ENCODE measurements around the gene SENP3. TPM values are rescaled to one million over a fixed set of nuclear protein-coding genes. Genes with fewer than 3 reads are reported as not detected.
A peak's percentile ranks its signal among the peaks of the same experiment; 100 is the strongest.

SENP3 gene
- total RNA-seq, 1 experiment from 2014 or later, result 113 TPM

GRCh38 chr17:7560172-7561027 lies 1.3 kb upstream of the SENP3 start:
- Histone ChIP-seq H3K4me3 (ENCODE audit: low read depth, low read length, poor library complexity, severe bottlenecking) (peak overlapping the region; percentile 90), H3K36me3 (ENCODE audit: insufficient read depth, low read length, poor library complexity, severe bottlenecking) (peaks cover 22% of the 10 kb centered on the region), H3K27ac (ENCODE audit: low read depth, low read length, poor library complexity, severe bottlenecking) (peak overlapping the region; percentile 92), H3K27me3 (replicated peaks; ENCODE audit: insufficient read depth, low read depth, low read length, poor library complexity) (no peaks in the 10 kb centered on the region), H3K4me1 (ENCODE audit: insufficient read depth, low read length, poor library complexity, severe bottlenecking) (peaks cover 33% of the 10 kb centered on the region), H3K9me3 (ENCODE audit: low read depth, low read length, poor library complexity, severe bottlenecking) (no peaks in the 10 kb centered on the region)
- intact Hi-C loops (cut with micrococcal nuclease; ENCODE audit: unreplicated experiment), result loop anchor here (1.0 to 2.0 kb wide), 3 partner anchors 46 to 204 kb away; no protein-coding TSS in a partner anchor
- peak; percentile 83 for DNase-seq (ENCODE audit: low spot score)
- ChIA-PET CTCF (interaction anchor here (0.5 to 1.8 kb wide), 30 partner anchors 9 to 590 kb away, joined by 3 to 32 read pairs (median 4); partner anchors contain the start of genes DNAH2, FGF11, NEURL4 and SLC2A4), POLR2A (ENCODE audit: low non-redundant PET) (interaction anchor here (0.5 to 0.7 kb wide), 3 partner anchors 47 to 231 kb away, joined by 3 to 5 read pairs (median 3); no protein-coding TSS in a partner anchor)
- TF ChIP-seq EZH2 (IDR thresholded peaks at IDR 0.05; ENCODE audit: borderline replicate concordance, low read depth, low read length, poor library complexity, severe bottlenecking), result no peak
- peak; percentile 64 for TF ChIP-seq CTCF (conservative IDR thresholded peaks at IDR 0.05; ENCODE audit: low read depth, low read length)
- no TSS peak for BruUV-seq (replicated peaks)

GRCh38 chr17:7561028-7561575 lies 617 bp upstream of the SENP3 start:
- H3K36me3 ChIP-seq (ENCODE audit: insufficient read depth, low read length, poor library complexity, severe bottlenecking), result peaks cover 29% of the 10 kb centered on the region
- H3K4me1 ChIP-seq (ENCODE audit: insufficient read depth, low read length, poor library complexity, severe bottlenecking), result peaks cover 33% of the 10 kb centered on the region
- TF ChIP-seq EZH2 (IDR thresholded peaks at IDR 0.05; ENCODE audit: borderline replicate concordance, low read depth, low read length, poor library complexity, severe bottlenecking) (no peak), CTCF (conservative IDR thresholded peaks at IDR 0.05; ENCODE audit: low read depth, low read length) (peak; percentile 86)
- no peaks in the 10 kb centered on the region for H3K9me3 ChIP-seq (ENCODE audit: low read depth, low read length, poor library complexity, severe bottlenecking)
- H3K27me3 ChIP-seq (replicated peaks; ENCODE audit: insufficient read depth, low read depth, low read length, poor library complexity), result no peaks in the 10 kb centered on the region
- BruUV-seq (replicated peaks), result TSS peak; percentile 83
- POLR2A ChIA-PET (ENCODE audit: low non-redundant PET), result interaction anchor here (0.6 to 0.7 kb wide), 2 partner anchors 47 to 232 kb away, joined by 3 to 5 read pairs; no protein-coding TSS in a partner anchor
- CTCF ChIA-PET, result interaction anchor here (0.5 to 1.8 kb wide), 29 partner anchors 8 to 591 kb away, joined by 3 to 32 read pairs (median 4); partner anchors contain the start of genes DNAH2, FGF11, NEURL4 and SLC2A4
- peak overlapping the region; percentile 90 for H3K4me3 ChIP-seq (ENCODE audit: low read depth, low read length, poor library complexity, severe bottlenecking)
- peak overlapping the region; percentile 92 for H3K27ac ChIP-seq (ENCODE audit: low read depth, low read length, poor library complexity, severe bottlenecking)
- DNase-seq (ENCODE audit: low spot score), result peak; percentile 93
- intact Hi-C loops (cut with micrococcal nuclease; ENCODE audit: unreplicated experiment), result loop anchor here (1.0 to 2.0 kb wide), 3 partner anchors 47 to 204 kb away; no protein-coding TSS in a partner anchor

GRCh38 chr17:7562208-7562605 lies 488 bp downstream of the SENP3 start:
- CTCF ChIA-PET, result no interaction called here
- peak overlapping the region; percentile 90 for H3K4me3 ChIP-seq (ENCODE audit: low read depth, low read length, poor library complexity, severe bottlenecking)
- H3K27me3 ChIP-seq (replicated peaks; ENCODE audit: insufficient read depth, low read depth, low read length, poor library complexity), result no peaks in the 10 kb centered on the region
- intact Hi-C loops (cut with micrococcal nuclease; ENCODE audit: unreplicated experiment), result no loop called here
- no peaks in the 10 kb centered on the region for H3K9me3 ChIP-seq (ENCODE audit: low read depth, low read length, poor library complexity, severe bottlenecking)
- POLR2A ChIA-PET (ENCODE audit: low non-redundant PET), result no interaction called here
- H3K4me1 ChIP-seq (ENCODE audit: insufficient read depth, low read length, poor library complexity, severe bottlenecking), result peaks cover 33% of the 10 kb centered on the region
- BruUV-seq (replicated peaks), result TSS peak; percentile 43
- TF ChIP-seq CTCF (conservative IDR thresholded peaks at IDR 0.05; ENCODE audit: low read depth, low read length) (no peak), EZH2 (IDR thresholded peaks at IDR 0.05; ENCODE audit: borderline replicate concordance, low read depth, low read length, poor library complexity, severe bottlenecking) (no peak)
- no peak for DNase-seq (ENCODE audit: low spot score)
- peak overlapping the region; percentile 92 for H3K27ac ChIP-seq (ENCODE audit: low read depth, low read length, poor library complexity, severe bottlenecking)
- H3K36me3 ChIP-seq (ENCODE audit: insufficient read depth, low read length, poor library complexity, severe bottlenecking), result peaks cover 38% of the 10 kb centered on the region
